Testis (tissue), 2 donors: Measurements from ENCODE around the gene ANO4.

Source experiments
- CTCF ChIP-seq, 3 experiments: fragments of 450-650 bp in 2 of 3; fragments of 200-600 bp in 1 of 3; sonication (generic) in 1 of 3; IDR thresholded peaks; one replicate each; pipeline ENCODE4 v1.5.1; 2016 to 2019; ENCODE audit warnings: antibody characterized with exemption in 3 of 3, mild to moderate bottlenecking in 2 of 3, moderate library complexity in 1 of 3
- POLR2A ChIP-seq: fragments of 450-650 bp; IDR thresholded peaks from one replicate; pipeline ENCODE4 v1.6.1; 2017; ENCODE audit warnings: antibody characterized with exemption, mild to moderate bottlenecking, moderate library complexity

GRCh38 chr12:101110866-101111265 lies 316.3 kb downstream of the ANO4 start:
- TF ChIP-seq CTCF (IDR thresholded peaks at IDR 0.05) (no peak), POLR2A (no peak)
